ENCODE data around the gene ARHGAP18.

- TF ChIP-seq JUND (IDR thresholded peaks at IDR 0.05) = no peak
- TF ChIP-seq, protein P1, sequence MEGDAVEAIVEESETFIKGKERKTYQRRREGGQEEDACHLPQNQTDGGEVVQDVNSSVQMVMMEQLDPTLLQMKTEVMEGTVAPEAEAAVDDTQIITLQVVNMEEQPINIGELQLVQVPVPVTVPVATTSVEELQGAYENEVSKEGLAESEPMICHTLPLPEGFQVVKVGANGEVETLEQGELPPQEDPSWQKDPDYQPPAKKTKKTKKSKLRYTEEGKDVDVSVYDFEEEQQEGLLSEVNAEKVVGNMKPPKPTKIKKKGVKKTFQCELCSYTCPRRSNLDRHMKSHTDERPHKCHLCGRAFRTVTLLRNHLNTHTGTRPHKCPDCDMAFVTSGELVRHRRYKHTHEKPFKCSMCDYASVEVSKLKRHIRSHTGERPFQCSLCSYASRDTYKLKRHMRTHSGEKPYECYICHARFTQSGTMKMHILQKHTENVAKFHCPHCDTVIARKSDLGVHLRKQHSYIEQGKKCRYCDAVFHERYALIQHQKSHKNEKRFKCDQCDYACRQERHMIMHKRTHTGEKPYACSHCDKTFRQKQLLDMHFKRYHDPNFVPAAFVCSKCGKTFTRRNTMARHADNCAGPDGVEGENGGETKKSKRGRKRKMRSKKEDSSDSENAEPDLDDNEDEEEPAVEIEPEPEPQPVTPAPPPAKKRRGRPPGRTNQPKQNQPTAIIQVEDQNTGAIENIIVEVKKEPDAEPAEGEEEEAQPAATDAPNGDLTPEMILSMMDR (IDR thresholded peaks at IDR 0.05; ENCODE audit: low read depth, low read length, missing input control) = no peak
- TF ChIP-seq REST (IDR thresholded peaks at IDR 0.05) = no peak
- TF ChIP-seq, protein P2, sequence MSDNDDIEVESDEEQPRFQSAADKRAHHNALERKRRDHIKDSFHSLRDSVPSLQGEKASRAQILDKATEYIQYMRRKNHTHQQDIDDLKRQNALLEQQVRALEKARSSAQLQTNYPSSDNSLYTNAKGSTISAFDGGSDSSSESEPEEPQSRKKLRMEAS (IDR thresholded peaks at IDR 0.05) = no peak
- TF ChIP-seq EGR1 (IDR thresholded peaks at IDR 0.05; ENCODE audit: low read depth in 2 of 2) = no peak
- TF ChIP-seq HNF4A (conservative IDR thresholded peaks at IDR 0.05) = no peak
- no peak for TF ChIP-seq SP1 (IDR thresholded peaks at IDR 0.05)
- no peak for TF ChIP-seq TAF1 (conservative IDR thresholded peaks at IDR 0.05)
- TF ChIP-seq HNF4G (IDR thresholded peaks at IDR 0.05) = no peak
- no peak for TF ChIP-seq GABPA (IDR thresholded peaks at IDR 0.05 in 1 of 2, conservative IDR thresholded peaks at IDR 0.05 in 1 of 2)
- TF ChIP-seq RAD21 (IDR thresholded peaks at IDR 0.05) = no peak
- TF ChIP-seq, protein P3, sequence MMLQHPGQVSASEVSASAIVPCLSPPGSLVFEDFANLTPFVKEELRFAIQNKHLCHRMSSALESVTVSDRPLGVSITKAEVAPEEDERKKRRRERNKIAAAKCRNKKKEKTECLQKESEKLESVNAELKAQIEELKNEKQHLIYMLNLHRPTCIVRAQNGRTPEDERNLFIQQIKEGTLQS (IDR thresholded peaks at IDR 0.05) = no peak
- no peak for TF ChIP-seq ZBTB33 (IDR thresholded peaks at IDR 0.05)
- no peak for TF ChIP-seq YY1 (IDR thresholded peaks at IDR 0.05)
Measured at GRCh38 chr6:129726650-129727049, 16.7 kb upstream of the ARHGAP18 start.

Data from liver (tissue), 3 donors.